ENCODE data around the gene INPP5D.

The INPP5D gene

GRCh38 chr2:233145726-233146125 is 85.6 kb downstream of the INPP5D start:
- no peak for DNase-seq (ENCODE audit: low read depth)
- no peak overlapping the region for H3K4me3 ChIP-seq (ENCODE audit: low read depth, low read length)
- no peak for TF ChIP-seq CTCF (IDR thresholded peaks at IDR 0.05; ENCODE audit: insufficient read depth, low read depth, low read length, missing control alignments)

GRCh38 chr2:233146194-233146593 is 86.1 kb downstream of the INPP5D start:
- no peak for DNase-seq (ENCODE audit: low read depth)
- no peak overlapping the region for H3K4me3 ChIP-seq (ENCODE audit: low read depth, low read length)
- no peak for TF ChIP-seq CTCF (IDR thresholded peaks at IDR 0.05; ENCODE audit: insufficient read depth, low read depth, low read length, missing control alignments)

- DNase-seq (ENCODE audit: low read depth): no peak
- TF ChIP-seq CTCF (IDR thresholded peaks at IDR 0.05; ENCODE audit: insufficient read depth, low read depth, low read length, missing control alignments): no peak
- H3K4me3 ChIP-seq (ENCODE audit: low read depth, low read length): no peak overlapping the region
These were observed 87.1 kb downstream of the INPP5D start for GRCh38 chr2:233147136-233147828.

- DNase-seq (ENCODE audit: low read depth): no peak
- H3K4me3 ChIP-seq (ENCODE audit: low read depth, low read length): no peak overlapping the region
- TF ChIP-seq CTCF (IDR thresholded peaks at IDR 0.05; ENCODE audit: insufficient read depth, low read depth, low read length, missing control alignments): no peak
These were observed 87.7 kb downstream of the INPP5D start for GRCh38 chr2:233147829-233148167.

- no peak for DNase-seq (ENCODE audit: low read depth)
- H3K4me3 ChIP-seq (ENCODE audit: low read depth, low read length): no peak overlapping the region
- TF ChIP-seq CTCF (IDR thresholded peaks at IDR 0.05; ENCODE audit: insufficient read depth, low read depth, low read length, missing control alignments): no peak
These were observed 88.2 kb downstream of the INPP5D start for GRCh38 chr2:233148354-233148753.

GRCh38 chr2:233152541-233152940 is 92.4 kb downstream of the INPP5D start:
- no peak for DNase-seq (ENCODE audit: low read depth)
- TF ChIP-seq CTCF (IDR thresholded peaks at IDR 0.05; ENCODE audit: insufficient read depth, low read depth, low read length, missing control alignments): no peak
- no peak overlapping the region for H3K4me3 ChIP-seq (ENCODE audit: low read depth, low read length)

GRCh38 chr2:233153146-233153798 is 93.1 kb downstream of the INPP5D start:
- no peak for TF ChIP-seq CTCF (IDR thresholded peaks at IDR 0.05; ENCODE audit: insufficient read depth, low read depth, low read length, missing control alignments)
- no peak overlapping the region for H3K4me3 ChIP-seq (ENCODE audit: low read depth, low read length)
- DNase-seq (ENCODE audit: low read depth): no peak

All from GM12865 (cell line).